Fibroblast of skin of back (primary cell): Measurements from ENCODE around the gene SLC44A2.

ENCODE experiments used
- DNase-seq: peaks from one replicate; pipeline ENCODE4 v3.0.0-alpha.2; 2013

SLC44A2 gene

DNA sequence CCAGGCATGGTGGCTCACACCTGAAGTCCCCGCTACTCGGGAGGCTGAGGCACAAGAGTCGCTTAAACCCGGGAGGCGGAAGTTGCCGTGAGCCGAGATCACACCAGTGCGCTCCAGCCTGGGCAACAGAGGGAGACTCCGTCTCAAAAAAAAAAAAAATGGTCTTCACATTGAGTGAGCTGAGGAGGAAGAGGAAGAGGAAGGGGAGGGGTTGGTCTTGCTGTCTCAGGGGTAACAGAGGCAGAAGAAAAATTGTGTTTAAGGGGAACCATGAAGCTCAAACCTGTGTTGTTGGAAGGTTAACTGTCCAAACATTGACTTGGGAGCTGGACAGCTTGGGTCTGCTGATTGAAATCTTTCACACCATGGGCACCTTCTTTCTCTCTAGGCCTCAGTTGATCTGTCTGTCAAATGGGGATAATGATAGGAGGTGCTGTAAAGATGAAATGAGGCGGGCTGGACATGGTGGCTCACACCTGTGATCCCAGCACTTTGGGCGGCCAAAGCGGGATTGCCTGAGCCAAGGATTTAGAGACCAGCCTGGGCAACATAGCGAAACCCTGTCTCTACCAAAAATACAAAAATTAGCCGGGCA, 9.8 kb upstream of the SLC44A2 start:
- no peak for DNase-seq

DNA sequence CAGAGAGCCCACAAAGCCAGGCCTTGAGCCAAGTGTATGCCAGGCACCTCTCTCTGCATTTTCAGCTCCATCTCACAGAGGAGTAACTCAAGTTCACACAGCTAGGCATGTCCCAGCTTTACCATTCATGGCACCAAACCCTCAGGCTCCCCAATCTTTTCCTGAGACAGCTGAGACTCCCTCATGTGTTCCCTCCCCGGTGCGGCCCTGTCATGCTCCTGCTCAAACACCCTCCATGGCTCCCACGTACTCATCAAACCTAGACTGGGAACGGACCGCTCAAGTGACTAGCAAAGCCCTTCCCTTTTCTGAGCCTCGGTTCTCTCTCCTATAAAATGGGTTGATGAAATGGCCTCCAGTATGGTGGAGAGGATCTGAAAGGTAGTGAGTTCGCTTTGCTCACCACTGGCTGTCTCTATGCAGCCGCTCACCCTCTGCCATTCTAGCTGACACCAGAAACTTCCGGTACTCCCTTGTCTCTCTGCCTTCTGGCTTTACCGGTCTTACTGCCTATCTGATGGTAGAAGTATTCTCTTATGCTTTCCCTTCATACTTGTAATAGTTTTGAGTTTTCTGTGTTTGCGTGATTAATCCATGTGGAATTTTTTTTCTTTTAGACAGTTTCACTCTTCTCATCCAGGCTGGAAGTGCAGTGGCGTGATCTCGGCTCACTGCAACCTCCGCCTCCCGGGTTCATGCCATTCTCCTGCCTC, 7.8 kb upstream of the SLC44A2 start:
- DNase-seq = peak; percentile 93

DNA sequence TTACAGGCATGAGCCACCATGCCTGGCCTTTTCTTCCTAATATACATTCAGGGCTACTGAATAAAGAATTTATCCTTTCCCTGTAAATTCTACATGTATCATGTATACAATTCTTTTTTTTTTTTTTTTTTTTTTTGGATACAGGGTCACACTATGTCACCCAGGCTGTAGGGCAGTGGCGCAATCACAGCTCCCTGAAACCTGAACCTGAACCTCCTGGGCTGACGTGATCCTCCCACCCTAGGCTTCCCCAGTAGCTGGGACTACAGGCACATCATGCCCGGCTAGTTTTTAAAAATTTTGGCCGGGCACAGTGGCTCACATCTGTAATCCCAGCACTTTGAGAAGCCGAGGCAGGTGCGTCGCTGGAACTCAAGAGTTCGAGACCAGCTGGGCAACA, 6.5 kb upstream of the SLC44A2 start:
- no peak for DNase-seq

DNA sequence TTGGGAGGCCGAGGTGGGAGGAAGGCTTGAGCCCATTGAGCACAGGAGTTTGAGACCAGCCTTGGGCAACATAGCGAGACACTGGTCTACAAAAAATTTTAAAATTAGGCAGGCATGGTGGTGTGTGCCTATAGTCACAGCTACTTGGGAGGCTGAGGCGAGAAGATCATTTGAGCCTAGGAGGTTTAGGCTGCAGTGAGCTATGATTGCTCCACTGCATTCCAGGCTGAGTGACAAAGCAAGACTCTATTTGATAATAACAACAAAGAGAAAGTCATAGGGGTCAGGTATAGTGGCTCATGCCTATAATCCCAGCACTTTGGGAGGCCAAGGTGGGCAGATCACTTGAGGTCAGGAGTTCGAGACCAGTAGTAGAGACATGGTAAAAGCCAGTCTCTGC, 4.6 kb upstream of the SLC44A2 start:
- DNase-seq = no peak

DNA sequence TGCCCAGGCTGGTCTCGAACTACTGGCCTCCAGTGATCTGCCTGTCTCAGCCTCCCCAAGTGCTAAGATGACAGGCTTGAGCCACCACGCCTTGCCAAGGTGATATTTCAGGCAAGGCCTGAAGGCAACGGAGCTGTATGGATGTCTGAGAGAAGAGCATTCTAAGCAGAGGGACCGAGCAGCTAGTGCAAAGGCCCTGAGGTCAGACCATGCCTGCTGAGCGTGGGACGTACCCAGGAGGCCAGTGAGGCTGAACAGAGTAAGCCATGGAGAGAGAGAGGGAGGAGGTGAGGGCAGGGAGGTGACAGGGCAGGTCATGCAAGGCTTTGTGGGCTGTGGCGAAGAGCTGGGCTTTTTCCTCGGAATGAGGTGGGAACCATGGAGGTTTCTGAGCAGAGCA, 3.4 kb upstream of the SLC44A2 start:
- no peak for DNase-seq

DNA sequence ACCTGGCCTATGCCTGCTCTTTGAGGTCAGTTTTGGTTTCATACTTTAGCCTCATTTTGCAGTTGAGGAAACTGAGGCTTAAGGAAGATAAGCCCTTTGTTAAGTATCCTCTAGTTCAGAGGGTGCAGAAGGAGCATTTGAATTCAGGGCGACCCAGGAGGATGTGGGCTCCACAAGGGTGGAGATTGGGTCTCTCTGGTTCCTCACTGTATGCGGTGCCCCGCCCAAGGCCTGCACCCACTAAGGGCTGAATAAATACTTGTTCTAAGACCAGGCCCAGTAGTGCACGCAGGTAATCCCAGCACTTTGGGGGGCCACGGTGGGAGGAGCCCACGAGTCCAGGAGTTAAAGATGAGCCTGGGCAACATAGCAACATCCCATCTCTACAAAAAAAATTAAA, 768 bp upstream of the SLC44A2 start:
- DNase-seq = no peak

DNA sequence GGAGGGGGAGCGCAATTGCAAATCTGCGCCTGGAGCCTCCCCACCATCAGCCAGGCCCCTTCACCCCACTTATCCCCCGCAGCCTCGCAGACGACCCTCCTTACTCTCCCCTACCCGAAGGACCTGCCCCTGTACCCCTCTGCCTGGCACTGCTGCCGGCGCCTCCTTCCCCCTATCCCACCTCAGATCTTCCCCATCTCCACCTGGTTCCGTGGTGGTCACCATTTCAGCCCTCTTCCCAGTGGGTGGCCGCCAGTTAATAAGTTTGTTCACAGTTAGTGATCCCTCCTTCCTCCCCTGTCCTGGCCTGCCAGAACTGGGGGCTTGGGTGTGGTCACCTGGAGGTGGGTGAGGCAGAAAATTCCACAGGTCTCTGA, 397 bp downstream of the SLC44A2 start:
- DNase-seq = no peak

DNA sequence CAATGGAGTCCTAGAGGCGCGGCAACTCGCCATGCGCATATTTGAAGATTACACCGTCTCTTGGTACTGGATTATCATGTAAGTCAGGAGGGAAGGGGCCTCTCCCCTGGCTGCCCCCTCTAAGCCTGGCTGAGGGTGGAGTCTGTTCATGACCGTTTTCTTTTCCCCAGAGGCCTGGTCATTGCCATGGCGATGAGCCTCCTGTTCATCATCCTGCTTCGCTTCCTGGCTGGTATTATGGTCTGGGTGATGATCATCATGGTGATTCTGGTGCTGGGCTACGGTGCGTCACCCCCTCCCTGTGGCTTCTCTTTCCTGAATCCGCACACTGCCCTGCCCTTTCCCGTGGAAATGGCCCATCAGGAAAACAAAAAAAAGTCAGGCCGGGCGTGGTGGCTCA, 6.5 kb downstream of the SLC44A2 start:
- DNase-seq = no peak

DNA sequence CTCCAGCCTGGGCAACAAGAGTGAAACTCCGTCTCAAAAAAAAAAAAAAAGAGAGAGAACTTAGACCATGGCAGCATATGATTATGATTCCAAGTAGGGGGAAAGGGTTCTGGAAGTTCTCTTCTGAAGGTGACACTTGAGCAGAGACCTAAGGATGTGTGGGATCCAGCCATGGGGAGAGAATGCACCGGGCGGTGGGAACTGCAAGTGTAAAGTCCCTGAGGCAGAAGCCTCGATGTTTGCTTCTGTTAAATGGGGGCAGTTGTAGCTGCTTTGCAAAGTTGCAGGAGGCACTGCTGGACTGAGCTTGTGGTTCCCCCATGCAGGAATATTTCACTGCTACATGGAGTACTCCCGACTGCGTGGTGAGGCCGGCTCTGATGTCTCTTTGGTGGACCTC, 9.1 kb downstream of the SLC44A2 start:
- no peak for DNase-seq

DNA sequence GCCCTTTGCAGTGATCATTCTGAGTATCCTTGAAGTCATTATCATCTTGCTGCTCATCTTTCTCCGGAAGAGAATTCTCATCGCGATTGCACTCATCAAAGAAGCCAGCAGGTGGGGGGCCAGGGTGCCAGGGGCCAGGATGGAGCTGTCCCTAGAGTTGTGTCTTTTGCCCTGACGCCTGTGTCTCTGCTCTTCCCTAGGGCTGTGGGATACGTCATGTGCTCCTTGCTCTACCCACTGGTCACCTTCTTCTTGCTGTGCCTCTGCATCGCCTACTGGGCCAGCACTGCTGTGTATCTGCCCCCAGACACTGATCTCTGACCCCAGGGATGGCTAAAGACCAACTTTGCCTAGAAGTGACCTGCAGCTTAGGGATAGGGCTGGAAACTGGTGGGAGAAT, 9.6 kb downstream of the SLC44A2 start:
- DNase-seq = no peak

DNA sequence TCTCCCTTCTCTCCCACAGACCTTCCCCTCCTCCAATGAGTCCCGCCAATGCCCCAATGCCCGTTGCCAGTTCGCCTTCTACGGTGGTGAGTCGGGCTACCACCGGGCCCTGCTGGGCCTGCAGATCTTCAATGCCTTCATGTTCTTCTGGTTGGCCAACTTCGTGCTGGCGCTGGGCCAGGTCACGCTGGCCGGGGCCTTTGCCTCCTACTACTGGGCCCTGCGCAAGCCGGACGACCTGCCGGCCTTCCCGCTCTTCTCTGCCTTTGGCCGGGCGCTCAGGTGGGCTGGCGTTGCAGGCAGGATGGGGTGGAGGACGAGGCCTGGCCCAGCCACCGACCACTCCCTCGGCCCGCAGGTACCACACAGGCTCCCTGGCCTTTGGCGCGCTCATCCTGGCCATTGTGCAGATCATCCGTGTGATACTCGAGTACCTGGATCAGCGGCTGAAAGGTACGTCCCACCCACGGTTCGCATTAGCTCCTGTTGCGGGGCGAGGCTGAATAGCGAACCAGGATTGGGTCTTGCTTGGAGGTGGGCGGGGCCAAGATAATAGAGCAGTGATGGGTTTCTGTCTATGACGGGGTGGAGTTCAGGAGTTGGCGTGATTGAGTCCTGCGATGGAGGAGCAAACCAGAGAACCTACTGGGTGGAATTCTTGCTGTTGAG, 11.1 kb downstream of the SLC44A2 start:
- no peak for DNase-seq

DNA sequence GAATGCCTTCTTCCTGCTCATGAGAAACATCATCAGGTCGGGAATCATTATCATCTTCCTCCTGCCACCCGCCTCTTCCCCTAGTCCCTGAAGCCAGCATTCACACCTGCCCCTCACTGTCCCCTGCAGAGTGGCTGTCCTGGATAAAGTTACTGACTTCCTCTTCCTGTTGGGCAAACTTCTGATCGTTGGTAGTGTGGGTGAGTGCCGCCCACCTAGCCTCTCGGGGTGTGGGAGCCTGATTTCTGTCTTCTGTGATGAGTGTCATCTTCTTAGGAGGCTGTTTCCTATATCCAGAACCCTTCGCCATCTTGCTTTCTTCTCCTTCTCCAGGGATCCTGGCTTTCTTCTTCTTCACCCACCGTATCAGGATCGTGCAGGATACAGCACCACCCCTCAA, 12.5 kb downstream of the SLC44A2 start:
- DNase-seq = no peak

DNA sequence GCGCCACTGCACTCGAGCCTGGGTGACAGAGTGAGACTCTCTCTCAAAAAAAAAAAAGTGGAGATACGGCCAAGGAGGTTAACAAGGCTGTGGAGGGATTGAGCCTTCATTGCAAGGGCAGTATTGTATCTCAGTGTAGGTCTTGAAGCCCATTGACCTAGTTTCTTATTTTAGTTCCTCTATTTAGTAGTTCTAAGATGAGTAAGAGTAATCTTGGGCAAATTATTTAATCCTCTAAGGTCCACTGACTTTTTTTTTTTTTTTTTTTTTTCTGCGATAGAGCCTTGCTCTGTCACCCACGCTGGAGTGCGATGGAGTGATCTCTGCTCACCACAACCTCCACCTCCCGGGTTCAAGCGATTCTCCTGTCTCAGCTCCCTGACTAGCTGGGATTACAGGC, 14.5 kb downstream of the SLC44A2 start:
- no peak for DNase-seq

DNA sequence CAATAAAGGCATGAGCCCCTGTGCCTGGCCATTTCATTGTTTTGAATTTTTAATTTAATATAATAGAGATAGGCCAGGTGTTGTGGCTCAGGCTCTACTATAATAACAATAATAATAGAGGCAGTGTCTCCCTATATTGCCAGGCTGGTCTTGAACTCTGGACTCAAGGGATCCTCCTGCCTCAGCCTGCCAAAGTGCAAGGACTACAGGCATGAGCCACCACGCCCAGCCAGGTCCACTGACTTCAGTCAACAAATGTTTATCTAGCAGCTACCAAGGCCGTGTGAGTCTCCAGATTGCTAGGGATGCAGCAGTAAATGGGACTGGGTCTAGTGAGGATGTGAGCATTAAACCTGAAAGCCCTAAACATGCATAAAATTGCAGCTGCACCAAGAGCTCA, 15.0 kb downstream of the SLC44A2 start:
- DNase-seq = no peak

DNA sequence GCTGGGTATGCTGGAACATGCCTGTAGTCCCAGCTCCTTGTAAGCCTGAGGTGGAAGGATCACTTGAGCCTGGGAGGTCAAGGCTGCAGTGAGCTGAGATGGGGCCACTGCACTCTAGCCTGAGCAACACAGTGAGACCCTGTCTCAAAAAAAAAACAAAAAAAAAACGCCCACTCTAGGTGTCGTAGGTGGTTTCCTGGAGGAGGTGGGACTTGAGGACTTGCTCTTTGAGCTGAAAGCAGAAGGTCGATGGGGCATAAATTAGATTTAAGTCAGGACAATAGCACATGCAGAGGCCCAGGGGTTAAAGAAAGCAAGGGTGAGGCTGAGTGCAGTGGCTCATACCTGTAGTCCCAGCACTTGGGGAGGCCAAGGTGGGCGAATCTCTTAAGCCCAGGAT, 15.9 kb downstream of the SLC44A2 start:
- no peak for DNase-seq

DNA sequence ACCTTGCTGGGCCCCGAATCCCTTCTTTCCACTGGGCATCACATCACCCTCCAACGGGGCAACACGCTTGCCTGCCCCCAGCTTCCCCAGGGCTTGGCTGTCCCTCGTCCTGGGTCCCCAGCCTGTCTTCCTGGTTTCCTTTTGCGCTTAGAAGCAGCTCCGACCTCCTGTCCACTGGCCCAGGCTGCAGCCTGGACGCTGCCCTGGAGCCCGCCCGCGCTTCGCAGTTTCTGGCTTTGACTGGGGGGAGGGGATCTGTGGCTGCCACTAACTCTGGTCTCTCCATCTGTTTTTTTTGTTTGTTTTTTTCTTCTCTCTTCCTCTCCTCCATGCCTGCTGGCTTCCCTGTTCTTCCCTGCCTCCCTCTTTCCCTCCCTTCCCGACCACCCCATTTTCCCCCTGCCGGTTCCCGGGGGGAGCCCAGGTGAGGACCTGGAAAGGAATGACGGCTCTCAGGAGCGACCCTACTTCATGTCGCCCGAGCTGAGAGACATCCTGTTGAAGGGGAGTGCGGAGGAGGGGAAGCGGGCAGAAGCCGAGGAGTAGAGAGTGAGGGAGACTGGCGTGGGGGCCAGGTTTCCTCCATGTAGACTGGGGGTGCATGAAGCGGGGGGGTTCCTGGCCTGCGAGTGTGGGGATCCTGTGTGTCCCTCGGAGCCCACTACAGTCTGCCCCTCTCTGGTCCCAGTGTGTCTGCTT, 17.3 kb downstream of the SLC44A2 start:
- no peak for DNase-seq

DNA sequence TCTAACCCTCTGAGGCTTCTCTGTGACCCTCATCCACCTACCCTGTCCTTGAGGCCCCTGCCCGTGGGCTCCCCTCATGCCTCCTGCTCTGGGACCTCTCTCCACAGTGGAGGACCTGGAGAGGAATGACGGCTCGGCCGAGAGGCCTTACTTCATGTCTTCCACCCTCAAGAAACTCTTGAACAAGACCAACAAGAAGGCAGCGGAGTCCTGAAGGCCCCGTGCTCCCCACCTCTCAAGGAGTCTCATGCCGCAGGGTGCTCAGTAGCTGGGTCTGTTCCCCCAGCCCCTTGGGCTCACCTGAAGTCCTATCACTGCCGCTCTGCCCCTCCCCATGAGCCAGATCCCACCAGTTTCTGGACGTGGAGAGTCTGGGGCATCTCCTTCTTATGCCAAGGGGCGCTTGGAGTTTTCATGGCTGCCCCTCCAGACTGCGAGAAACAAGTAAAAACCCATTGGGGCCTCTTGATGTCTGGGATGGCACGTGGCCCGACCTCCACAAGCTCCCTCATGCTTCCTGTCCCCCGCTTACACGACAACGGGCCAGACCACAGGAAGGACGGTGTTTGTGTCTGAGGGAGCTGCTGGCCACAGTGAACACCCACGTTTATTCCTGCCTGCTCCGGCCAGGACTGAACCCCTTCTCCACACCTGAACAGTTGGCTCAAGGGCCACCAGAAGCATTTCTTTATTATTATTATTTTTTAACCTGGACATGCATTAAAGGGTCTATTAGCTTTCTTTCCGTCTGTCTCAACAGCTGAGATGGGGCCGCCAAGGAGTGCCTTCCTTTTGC, 18.0 kb downstream of the SLC44A2 start:
- no peak for DNase-seq

DNA sequence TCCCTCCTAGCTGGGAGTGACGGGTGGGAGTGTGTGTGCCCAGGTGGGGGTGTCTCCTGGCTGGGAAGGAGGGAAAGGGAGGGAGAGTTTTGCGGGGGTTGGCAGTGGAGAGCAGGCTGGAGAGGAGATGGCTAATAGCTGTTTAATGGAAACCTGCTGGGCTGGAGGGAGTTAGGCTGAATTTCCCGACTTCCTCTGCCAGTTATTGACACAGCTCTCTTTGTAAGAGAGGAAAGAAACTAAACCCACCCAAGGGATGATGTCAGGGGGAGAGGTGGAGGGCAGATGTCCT, 18.6 kb downstream of the SLC44A2 start:
- DNase-seq = no peak

DNA sequence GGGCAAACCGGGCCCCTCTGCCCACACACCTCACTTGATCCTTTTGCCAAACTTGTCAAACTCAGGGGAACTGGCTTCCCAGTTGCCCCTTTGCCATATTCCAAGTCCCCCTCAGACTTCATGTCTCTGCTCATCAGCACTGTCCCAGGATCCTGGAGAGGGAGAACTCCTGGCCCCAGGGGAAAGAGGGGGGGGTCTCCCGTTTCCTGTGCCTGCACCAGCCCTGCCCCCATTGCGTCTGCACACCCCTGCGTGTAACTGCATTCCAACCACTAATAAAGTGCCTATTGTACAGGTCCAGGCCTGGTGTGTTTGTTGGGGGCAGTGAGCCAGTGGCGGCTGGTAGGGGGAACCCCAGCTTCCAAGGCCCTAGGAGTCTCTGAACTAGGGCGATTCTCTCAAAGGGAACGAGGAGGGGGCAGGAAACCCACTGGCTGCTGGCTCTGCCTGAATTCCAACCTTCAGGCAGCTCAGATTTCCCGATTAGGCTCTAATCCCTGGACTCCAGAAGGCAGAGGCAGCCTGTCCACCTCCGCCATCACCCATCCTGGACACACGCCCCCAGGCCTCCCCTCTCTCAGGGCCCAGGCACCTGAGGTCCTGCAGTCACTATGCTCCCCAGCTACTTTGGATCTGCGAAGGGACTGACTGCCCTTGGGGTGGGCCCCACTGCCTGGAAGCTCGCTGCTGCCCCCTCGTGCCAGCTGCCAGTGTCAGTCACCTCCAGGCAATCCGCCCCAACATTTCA, 19.1 kb downstream of the SLC44A2 start:
- DNase-seq = peak; percentile 68

DNA sequence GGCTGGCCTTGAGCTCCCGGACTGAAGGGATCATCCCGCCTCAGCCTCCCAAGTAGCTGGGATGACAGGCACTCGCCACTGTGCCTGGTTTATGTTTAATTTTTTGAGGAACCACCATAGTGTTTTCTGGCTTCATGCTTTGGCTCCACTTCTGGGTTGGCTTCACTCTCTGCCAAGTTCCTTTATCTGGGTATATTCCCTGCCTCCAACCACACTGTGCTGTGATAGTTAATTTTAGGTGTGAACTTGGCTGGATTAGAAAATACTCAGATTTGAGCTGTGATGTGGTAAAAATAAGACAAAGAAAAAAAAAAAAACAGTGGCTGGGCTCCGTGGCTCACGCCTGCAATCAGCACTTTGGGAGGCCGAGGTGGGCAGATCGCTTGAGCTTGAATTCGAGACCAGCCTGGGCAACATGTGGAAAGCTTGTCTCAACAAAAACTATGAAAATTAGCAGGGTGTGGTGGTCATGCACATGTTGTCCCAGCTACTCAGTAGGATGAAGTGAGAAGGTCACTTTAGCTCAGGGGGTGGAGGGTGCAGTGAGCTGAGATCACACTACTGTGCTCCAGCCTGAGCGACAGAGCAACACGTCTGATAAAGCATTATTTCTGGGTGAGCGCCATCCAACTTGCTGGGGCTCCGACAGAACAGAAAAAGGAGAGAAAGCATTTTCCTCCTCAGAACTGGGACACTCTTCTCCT, 21.3 kb downstream of the SLC44A2 start:
- no peak for DNase-seq

DNA sequence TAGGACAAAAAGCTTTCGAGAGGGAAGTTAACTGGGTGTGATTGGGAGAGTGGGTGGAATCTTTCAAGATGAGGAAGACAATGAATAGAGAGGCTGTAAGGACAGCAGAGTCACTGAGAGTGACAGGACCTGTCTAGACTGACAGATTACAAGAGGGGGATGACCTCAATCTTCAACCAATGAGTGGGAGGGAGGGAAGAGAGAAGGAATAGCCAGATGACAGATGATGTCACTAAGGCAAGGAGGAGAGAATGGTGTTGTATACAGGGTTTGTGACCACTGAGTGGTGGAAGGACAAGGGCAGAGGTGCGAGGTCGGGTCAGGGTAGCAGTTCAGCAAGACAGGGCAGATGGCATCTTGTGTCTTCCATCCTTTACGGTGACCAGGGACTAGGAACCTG, 23.0 kb downstream of the SLC44A2 start:
- no peak for DNase-seq

DNA sequence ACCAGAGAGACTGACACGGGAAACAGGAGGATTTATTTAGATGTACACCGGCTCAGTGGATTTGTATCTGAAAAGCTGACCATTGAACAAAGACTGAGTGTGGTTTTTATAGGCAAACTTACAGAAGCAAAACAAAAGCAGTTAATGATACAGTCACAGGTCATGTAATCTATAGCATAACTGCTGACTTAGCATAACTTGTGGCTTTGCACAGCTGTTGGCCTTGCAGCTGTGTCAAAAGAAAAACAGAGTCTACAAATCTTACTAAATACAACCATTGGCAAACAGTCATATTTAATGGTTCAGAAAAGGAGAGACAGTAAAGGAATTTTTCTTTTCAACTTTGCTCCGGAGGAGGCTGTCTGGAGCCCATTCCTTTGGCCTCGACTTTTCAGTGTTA, 26.5 kb downstream of the SLC44A2 start:
- DNase-seq = no peak
